ENCODE measurements around the gene ERLEC1.
"Not testable (repeated sequence)": the region's sequence is repeated elsewhere in the genome, so short reads cannot be mapped to it uniquely, and the experiment has no call there.

ERLEC1 gene

DNA sequence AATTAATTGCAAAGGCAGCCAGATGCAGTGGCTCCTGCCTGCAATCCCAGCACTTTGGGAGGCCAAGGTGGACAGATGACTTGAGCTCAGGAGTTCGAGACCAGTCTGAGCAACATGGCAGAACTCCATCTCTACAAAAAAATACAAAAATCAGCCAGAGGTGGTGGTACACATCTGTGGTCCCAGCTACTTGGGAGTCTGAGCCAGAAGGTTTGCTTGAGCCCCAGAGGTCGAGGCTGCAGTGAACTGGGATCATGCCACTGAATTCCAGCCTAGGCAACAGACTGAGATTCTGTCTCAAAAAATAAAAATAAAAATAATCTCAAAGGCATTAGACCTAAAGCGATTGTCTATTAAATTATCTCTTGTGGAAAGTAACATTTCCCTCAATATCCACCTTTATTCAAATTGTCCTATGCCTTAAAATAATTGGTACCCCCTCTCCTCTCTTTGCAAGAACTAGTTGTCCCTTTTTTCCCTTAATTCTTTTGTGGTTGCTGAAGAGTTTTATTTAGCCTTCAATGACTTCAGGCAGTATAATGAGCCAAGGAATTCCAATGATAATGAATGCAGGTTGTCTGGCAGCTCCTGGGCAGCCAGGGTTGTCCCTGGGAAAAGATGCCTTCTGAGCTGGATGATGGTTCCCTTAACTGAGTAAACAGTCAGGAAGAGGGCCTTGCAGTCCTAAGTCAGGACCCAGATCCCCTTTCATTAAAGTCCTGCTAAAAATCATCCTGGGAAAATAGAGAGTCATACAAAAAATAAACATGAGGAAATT is 40.7 kb downstream of the ERLEC1 start:
- FAIRE-seq (no peak), DNase-seq (ENCODE audit: insufficient read length, low spot score) (no peak)

- FAIRE-seq: no peak
- no peak for DNase-seq (ENCODE audit: insufficient read length, low spot score)
Measured at GRCh38 chr2:53828331-53828730, 41.5 kb downstream of the ERLEC1 start.

- DNase-seq (ENCODE audit: insufficient read length, low spot score) (no peak), FAIRE-seq (no peak)
Measured at GRCh38 chr2:53829273-53829979, 42.6 kb downstream of the ERLEC1 start.

GRCh38 chr2:53829980-53830290 is 43.1 kb downstream of the ERLEC1 start:
- FAIRE-seq; DNase-seq (ENCODE audit: insufficient read length, low spot score): not testable (repeated sequence)

DNA sequence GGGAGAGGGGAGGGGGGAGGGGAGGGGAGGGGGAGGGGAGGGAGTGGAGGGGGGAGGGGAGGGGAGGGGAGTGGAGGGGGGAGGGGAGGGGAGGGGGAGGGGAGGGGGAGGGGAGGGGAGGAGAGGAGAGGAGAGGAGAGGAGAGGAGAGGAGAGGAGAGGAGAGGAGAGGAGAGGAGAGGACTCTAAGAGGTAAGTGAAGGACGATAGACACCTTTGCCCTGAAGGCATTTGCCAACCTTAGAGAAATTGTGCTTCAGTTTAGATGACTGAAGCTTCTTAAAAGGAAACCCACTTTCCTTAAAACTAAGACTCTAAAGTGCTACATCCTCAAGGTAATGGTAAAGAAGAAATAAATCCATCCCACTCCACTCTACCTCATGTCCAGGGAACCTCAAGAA is 53.7 kb downstream of the ERLEC1 start:
- DNase-seq (ENCODE audit: insufficient read length, low spot score): no peak
- no peak for FAIRE-seq

DNA sequence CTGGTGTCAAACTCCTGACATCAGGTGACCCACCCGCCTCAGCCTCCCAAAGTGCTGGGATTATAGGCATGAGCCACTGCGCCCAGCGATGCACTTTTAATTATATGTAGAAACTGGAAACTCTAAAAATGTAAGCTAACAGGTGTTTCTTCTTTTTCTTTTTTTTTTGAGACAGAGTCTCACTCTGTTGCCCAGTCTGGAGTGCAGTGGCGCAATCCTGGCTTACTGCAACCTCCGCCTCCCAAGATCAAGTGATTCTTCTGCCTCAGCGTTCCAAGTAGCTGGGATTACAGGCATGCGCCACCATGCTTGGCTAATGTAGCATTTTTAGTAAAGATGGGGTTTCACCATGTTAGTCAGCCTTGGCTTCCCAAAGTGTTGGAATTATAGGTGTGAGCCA is 54.8 kb downstream of the ERLEC1 start:
- not testable (repeated sequence) for DNase-seq (ENCODE audit: insufficient read length, low spot score); FAIRE-seq

GRCh38 chr2:53842891-53843290 is 56.0 kb downstream of the ERLEC1 start:
- no peak for DNase-seq (ENCODE audit: insufficient read length, low spot score)
- FAIRE-seq: no peak

DNA sequence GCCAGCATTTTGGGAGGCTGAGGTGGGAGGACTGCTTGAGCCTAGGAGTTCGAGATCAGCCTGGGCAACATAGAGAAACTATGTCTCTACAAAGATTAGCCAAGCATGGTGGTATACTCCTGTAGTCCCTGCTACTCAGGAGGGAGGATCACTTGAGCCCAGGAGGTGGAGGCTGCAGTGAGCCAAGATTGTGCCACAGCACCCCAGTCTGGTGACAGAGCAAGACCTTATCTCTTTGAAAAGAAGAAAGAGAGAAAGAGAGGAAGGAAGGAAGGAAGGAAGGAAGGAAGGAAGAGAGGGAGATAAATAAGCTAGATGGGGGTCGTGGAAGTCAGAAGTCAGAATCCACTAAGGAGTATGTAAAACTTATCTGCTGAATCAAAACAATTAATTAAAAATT is 56.8 kb downstream of the ERLEC1 start:
- DNase-seq (ENCODE audit: insufficient read length, low spot score) (no peak), FAIRE-seq (no peak)

GRCh38 chr2:53848062-53848461 is 61.2 kb downstream of the ERLEC1 start:
- DNase-seq (ENCODE audit: insufficient read length, low spot score): no peak
- FAIRE-seq: no peak

DNA sequence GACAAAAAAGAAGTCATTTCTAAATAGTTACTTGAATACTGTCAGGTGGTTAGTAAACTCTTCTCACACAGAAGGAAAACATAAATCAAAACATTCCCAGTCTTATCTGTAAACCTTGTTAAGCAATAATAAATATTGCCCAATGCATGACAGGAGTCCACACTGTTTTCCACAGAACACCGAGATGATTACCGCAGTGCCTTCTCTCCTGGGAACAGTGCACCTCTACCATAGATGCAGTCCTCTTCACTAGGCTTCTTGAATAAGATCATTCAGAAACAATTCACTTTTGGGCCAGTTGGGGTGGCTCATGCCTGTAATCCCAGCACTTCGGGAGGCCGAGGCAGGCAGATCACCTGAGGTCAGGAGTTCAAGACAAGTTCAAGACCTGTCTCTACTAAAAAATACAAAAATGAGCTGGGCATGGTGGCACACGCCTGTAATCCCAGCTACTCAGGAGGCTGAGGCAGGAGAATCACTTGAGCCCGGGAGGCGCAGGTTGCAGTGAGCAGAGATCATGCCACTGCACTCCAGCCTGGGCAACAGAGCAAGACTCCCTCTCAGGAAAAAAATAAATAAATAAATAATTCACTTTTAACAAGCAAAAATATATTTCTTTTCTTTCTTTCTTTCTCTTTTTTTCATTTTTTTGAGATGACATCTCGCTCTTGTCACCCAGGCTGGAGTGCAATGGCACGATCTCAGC is 64.4 kb downstream of the ERLEC1 start:
- not testable (repeated sequence) for FAIRE-seq; DNase-seq (ENCODE audit: insufficient read length, low spot score)

DNA sequence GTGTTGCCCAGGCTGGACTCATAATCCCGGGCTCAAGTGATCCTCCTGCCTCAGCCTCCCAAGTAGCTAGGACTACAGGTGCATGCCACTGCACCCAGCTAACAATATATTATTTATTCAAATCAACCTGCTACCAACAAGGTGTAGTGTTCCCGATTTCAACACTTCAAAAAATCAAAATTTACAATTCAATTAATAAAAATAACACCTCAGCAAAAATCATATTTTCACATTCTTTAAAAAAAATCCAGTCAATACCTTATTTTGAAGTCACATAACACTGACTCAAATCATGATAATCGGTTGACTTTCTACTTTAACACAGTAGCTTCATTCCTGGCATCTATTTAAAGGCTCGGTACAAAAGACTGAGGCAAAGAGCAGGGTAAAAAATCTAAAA is 65.7 kb downstream of the ERLEC1 start:
- DNase-seq (ENCODE audit: insufficient read length, low spot score) (no peak), FAIRE-seq (no peak)

- DNase-seq (ENCODE audit: insufficient read length, low spot score): no peak
- no peak for FAIRE-seq
Measured at GRCh38 chr2:53854678-53855077, 67.8 kb downstream of the ERLEC1 start.

DNA sequence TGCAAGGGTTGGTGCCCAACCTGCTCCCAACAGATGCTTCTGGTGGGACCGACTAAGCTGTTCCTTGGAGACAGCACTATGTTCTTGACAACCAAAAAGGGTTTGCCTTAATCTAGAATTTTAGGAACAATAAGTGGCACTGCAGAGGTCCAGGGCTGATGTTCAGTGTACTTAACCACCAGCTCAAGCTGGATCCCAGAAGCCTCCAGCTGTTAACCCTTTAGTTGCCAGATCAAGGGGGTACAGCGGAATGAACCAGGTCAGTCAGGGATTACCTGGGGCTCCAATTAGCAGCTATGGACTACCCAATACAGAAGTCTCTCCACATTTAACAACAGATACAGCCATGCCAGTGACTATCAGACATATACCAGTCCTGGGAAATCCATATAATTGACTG is 69.4 kb downstream of the ERLEC1 start:
- no peak for FAIRE-seq
- no peak for DNase-seq (ENCODE audit: insufficient read length, low spot score)

GRCh38 chr2:53859206-53860181 is 72.7 kb downstream of the ERLEC1 start, which contains the start of gene GPR75:
TSS of gene GPR75 (minus strand) at chr2:53859967. CDS start at chr2:53854756, 5,211 bp downstream.
- DNase-seq (ENCODE audit: insufficient read length, low spot score): no peak
- no peak for FAIRE-seq

DNA sequence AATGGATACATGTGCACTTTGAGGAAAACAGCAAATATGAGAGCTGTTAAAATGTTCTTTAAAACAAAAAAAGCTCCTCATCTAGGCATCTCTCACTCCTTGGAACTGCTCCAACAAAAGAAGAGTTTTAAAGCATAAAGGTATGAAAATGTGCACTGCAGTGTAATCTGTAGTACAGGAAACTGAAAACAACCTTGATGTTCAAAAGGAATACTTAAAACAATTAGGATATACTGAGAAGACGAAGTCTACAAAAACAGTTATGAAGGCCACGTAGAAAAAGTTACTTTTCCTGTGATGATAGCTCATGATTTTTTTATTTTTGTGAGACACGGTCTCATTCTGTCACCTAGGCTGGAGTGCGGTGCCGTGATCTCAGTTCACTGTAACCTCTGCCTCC is 75.0 kb downstream of the ERLEC1 start:
- no peak for DNase-seq (ENCODE audit: insufficient read length, low spot score)

GRCh38 chr2:53863538-53864227 is 76.8 kb downstream of the ERLEC1 start:
- DNase-seq (ENCODE audit: insufficient read length, low spot score): no peak
- no peak for FAIRE-seq

More for the DNA sequence above, 75.0 kb downstream of the ERLEC1 start:
- no peak for FAIRE-seq

- FAIRE-seq: no peak
- no peak for DNase-seq (ENCODE audit: insufficient read length, low spot score)
Measured at GRCh38 chr2:53865264-53865663, 78.4 kb downstream of the ERLEC1 start.

DNA sequence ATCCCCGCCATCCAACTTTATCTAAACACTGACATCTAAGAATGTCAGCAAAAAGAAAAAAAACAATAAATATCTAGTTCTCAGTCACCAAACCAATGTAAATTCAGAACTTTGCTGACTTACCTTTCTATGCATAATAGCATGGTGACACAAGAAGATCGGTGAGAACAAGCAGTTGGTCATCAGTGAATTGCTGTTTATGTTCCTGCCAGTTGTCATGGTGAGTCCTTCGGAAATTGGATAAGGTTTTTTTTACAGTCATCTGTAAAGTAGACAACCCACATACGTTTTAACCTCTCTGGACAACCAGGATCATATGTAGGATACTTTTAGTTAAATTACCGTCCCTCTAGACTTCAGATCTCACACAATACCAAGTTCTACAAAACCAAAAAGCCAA is 79.1 kb downstream of the ERLEC1 start:
- FAIRE-seq: no peak
- DNase-seq (ENCODE audit: insufficient read length, low spot score): no peak

DNA sequence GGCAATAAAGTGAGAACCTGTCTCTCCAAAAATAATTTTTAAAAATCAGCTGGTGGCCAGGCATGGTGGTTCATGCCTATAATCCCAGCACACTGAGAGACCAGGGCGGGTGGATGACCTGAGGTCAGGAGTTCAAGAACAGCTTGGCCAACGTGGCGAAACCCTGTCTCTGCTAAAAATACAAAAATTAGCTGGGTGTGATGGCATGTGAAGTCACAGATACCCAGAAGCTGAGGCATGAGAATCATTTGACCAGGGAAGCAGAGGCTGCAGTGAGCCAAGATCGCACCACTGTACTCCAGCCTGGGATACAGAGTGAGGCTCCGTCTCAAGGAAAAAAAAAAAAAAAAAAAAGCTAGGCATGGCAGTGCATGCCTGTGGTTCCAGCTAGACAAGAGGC is 80.3 kb downstream of the ERLEC1 start:
- FAIRE-seq: no peak

GRCh38 chr2:53867773-53868172 is 80.9 kb downstream of the ERLEC1 start:
- no peak for FAIRE-seq

More for the DNA sequence above, 80.3 kb downstream of the ERLEC1 start:
- no peak for DNase-seq (ENCODE audit: insufficient read length, low spot score)

More at GRCh38 chr2:53867773-53868172, 80.9 kb downstream of the ERLEC1 start:
- DNase-seq (ENCODE audit: insufficient read length, low spot score): no peak
